Measurements from ENCODE around the gene FOXJ2.
"Not testable (repeated sequence)": the region's sequence is repeated elsewhere in the genome, so short reads cannot be mapped to it uniquely, and the experiment has no call there.

The FOXJ2 gene

GRCh38 chr12:8071820-8072219 is 39.3 kb downstream of the FOXJ2 start:
- not testable (repeated sequence) for DNase-seq

DNA sequence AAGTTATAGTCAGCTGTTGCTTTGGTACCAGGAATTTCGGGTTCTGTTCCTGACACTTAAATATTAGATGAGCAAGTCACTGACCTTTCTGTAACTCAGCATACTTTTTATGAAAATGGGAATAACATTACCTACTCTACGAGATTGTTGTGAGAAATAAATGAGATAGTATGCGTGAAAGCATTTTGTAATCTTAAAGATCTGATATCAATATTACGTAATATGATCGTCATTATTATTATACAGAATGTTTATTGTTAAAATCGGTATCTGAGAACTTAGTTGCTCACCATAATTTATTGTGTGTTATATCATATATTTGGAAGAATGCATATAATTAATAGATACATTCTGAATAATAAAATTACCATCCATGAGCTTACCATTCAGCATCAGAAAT is 43.4 kb downstream of the FOXJ2 start:
- DNase-seq: no peak

DNA sequence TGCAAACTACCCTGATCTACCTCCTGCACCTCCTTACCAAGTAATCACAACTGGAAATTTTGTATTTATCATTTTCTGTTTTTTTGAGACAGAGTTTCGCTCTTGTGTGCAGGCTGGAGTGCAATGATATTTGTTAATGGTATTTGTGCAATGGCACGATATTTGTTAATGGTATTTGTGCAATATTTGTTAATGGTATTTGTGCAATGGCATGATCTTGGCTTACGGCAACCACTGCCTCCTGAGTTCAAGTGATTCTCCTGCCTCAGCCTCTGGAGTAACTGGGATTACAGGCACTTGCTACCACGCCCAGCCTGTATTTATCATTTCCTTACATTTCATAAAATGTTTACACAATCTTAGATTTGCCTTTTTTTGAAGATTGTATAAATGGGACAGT is 43.9 kb downstream of the FOXJ2 start:
- no peak for DNase-seq

DNA sequence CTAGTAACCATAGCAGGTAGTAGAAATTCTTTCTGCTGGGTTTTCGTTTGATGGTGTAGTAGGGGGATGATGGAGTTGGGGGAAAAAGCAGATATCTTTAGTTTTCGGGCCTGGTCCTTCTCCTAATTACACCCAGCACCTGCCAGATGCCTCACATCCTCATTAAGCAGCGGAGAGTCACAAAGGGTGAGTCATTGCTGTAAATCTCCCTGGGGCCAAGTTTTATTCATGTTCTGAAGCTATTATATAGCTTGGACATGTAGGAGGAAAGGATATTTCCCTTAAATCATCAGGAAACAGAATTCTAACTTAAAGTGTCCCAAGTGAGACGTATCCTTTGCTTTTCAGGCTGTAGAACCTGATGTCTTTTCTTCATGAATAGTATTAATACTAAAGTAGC is 44.7 kb downstream of the FOXJ2 start:
- no peak for DNase-seq

GRCh38 chr12:8078398-8078797 is 45.9 kb downstream of the FOXJ2 start:
- no peak for DNase-seq

DNA sequence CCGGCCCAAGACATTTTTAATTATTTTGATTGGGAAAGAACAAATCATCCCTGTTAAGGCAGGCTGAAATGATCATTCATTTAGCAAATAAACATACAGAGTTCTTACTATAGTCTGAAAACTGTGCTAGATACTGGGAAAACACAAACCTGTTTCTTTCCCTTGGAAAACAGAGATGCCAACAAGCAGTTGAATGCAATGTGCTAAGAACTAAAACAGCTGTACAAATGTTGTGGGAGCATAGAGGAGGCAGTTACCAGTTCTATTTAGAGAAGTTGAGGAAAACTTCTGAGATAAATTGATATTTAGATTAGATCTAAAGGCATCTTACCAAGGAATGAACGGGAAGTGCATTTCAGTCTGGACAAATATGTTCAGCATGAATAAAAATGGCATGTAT is 46.4 kb downstream of the FOXJ2 start:
- DNase-seq: no peak

GRCh38 chr12:8080120-8080519 is 47.6 kb downstream of the FOXJ2 start:
- DNase-seq: no peak

GRCh38 chr12:8081251-8081920 is 48.9 kb downstream of the FOXJ2 start:
- DNase-seq: no peak

GRCh38 chr12:8082808-8083100 is 50.2 kb downstream of the FOXJ2 start:
- DNase-seq: no peak

GRCh38 chr12:8084351-8084750 is 51.8 kb downstream of the FOXJ2 start:
- not testable (repeated sequence) for DNase-seq

DNA sequence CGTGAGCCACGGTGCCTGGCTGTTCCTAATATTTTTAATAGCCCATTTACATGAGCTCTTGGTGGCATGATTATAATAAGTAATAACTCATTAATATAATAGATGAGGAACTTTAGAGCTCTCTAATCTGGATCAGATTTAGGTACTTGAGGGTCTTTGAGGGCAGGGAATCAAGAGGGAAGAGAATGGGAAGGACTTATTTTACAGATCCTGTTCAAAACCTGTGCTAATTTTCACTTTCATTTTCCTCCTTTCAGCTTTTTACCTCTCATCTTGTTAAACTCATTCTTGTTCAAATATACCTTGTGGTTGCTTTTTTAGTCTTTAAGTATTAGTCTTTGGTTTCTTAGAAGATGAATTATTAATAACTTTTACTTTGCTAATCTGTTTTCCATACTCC is 55.1 kb downstream of the FOXJ2 start:
- DNase-seq: no peak

- no peak for DNase-seq
Measured at GRCh38 chr12:8088574-8088973, 56.1 kb downstream of the FOXJ2 start.

DNA sequence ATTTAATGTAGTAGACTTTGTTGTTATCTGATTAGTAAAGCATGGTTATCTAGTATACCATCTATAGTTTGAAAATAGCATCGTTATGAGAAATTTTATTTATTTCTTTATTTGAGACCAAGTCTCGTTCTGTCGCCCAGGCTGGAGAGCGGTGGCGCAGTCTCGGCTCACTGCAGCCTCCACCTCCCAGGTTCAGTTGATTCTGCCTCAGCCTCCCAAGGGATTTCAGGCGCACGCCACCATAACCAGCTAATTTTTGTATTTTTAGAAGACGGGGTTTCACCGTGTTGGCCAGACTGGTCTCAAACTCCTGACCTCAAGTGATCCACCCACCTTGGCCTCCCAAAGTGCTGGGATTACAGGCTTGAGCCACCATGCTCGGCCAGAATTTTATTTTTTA is 56.8 kb downstream of the FOXJ2 start:
- not testable (repeated sequence) for DNase-seq

DNA sequence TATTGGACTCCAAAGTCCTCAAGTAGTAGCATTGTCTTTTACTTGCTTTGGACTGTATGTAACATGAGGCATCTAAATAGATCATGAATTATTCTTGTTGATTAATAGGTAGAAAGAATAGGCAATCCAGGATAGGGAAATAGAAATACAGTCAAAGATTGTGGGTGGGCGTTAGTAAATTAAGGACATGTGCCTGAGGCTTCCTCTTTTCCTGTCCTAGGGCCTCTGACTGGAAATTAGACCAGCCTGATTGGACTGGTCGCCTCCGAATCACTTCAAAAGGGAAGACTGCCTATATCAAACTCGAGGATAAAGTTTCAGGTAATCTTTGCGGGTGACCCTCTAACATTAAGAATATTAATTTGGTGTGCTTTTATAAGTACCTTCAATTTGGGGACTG is 57.2 kb downstream of the FOXJ2 start:
- DNase-seq: no peak

DNA sequence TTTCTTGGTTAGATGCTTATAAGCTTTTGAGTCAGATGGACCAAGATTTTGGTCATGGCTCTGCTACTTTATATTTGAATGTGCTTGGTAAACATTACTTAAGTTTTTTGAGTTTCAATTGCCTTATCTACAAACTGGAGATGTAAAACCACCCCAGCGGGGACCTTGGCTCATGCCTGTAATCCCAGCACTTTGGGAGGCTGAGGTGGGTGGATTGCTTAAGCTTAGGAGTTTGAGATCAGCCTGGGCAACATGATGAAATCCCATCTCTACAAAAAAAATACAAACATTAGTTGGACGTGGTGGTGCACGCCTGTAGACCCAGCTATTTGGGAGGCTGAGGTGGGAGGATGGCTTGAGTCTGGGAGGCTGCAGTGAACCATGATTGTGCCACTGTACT is 60.8 kb downstream of the FOXJ2 start:
- DNase-seq: no peak

- no peak for DNase-seq
Measured at GRCh38 chr12:8096281-8096915, 63.9 kb downstream of the FOXJ2 start.

- no peak for DNase-seq
Measured at GRCh38 chr12:8099235-8099634, 66.7 kb downstream of the FOXJ2 start.
